GM19438 (cell line): ENCODE measurements around the gene HGS.

Experiments
- ATAC-seq: cut with Tn5 transposase; IDR thresholded peaks from one replicate; pipeline ENCODE4 v1.9.1; 2021; ENCODE audit warnings: low read depth; ENCODE audit not compliant: unreplicated experiment

The HGS gene

DNA sequence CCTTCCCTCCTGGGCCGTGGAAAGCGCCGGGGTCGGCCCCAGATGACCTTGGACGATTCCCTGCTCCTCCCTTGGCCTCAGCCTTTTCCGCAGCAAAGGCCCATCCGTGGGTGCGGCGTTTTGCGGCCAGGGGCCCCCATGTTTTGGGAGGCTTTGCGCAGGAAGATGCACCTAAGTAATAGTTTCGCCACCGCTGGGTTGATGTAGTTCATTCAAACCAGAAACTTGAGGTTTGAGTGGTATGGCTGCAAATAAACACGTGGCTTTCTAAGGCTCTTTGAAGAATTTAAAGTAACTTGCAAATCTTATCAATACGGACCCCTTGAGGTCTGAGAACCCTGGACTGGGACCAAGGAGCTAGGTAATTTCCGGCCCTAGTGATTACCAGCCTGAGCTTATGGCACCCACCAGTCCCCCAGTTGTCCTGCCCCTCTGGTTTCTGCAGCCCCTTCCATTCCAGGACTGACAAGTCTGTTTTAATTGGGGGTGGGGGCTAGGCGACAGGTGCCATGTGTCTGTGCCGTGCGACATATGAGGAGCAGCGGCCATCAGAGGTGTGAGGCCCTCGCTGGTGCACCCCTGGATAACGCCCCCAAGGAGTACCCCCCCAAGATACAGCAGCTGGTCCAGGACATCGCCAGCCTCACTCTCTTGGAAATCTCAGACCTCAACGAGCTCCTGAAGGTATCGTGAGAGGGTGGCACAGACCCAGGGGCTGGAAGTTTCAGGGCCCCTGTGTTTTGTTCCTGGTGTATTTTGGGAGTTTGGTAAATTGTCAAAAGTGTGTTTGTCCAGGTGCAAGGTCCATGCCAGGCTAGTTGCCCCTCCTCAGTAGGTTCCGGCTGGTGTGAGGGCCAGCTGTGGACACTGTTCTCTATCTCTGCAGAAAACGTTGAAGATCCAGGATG is 20.2 kb downstream of the HGS start:
- ATAC-seq, result no peak

DNA sequence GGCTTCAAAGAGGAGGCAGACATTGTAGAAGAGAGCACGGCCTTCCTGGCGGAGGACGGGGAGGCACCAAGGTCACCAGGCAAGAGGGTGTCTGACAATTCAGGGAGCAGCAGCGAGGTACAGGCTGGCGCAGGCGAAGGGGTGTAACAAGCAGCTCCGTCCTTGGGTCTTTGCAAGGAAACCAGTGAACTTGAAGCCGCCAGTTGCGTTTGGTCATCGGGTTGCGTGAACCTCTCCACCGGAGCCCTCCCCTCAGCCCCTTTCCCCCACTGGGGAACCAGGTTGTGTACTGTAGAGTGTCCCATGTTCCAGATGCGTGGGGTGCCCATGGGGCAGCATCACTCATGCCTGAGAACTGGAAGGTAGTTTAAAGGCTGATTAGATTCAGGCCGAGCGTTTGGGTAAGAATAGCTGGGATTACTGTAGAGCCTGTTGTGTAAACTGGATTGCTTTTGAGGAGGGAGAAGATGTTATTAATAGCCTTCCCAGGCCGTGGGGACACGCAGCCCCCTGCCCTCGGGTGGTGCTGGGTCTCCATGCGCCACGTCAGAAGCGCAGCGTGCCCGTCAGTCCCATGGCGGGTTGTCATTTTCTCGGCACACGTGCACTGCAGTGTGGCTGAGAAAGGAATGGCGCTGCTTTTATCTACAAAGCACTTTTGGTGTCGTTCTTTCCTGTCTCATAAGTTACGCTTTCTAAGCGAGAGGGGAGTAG is 21.9 kb downstream of the HGS start:
- no peak for ATAC-seq

DNA sequence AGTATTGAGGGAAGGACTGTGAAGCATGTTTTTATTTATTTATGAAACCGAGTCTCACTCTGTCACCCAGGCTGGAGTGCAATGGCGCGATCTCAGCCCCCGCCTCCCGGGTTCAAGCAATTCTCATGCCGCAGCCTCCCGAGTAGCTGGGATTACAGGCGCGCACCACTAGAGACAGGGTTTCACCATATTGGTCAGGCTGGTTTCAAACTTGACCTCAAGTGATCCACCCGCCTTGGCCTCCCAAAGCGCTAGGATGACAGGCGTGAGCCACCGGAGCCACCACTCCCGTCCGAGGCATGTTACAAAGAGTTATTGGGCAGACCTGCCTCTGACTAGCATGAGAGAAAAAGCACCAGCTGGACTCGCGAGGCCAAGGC is 22.4 kb downstream of the HGS start:
- ATAC-seq, result no peak

GRCh38 chr17:81706757-81707624 is 23.2 kb downstream of the HGS start:
- no peak for ATAC-seq

- ATAC-seq, result no peak
Measured at GRCh38 chr17:81707725-81708646, 24.2 kb downstream of the HGS start.

DNA sequence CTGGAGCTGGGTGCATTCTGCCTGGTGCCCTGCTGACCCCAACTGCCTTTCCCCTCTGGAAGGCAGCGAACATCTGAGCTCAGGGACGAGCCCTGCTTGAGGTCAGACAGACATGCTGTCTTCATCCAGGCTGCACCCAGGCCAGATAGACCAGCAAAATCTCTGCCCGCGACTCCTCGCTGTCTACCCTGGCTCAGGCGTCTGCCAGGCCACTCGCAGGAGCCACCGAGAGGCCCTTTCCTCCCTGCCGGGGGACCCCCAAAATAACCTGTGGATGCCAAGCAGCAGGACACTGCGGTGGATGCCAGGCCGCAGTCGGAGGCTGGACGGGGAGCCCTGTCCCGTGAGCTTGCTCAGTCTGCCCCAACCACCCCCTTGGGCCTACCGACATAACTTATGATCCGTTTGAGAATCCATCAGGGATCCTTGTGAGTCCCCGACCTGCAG is 25.0 kb downstream of the HGS start:
- no peak for ATAC-seq

DNA sequence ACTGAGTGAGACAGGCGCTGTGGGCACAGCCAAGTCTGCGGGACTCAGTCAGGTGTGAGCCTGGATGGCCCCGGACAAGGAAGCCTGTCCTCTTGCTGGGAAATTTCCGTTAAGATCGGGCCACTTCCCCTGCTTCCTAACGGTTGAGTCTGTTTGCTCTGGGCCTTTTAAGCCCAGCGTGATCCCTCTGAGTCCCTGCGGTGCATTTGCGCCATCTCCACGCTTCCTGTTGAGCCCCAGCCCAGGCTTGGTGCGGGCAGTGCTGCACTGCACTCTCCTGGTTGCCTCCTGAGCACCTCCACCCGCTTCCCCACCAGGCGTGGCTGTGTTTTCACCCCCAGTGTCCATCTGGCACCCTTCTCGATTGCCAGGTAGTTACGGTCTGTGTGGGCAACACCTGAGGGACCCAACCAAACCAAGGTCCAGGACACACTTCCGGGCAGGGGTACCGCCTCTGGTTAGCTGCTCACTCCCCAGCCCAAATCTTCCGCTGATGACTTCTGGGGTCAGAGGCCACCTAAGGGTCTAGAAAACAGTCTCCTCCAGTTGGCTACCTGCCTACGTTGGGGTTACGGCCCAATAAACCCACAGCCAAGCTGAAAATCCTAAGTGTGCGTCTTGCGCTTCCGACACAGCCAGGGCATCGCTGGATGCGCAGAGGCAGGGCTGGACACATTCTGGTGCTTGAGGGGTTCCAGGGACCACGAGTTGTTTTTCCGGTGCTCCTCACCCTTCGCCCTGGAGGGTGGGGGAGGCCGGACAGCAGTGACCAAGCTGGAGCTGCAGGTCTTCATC is 26.9 kb downstream of the HGS start:
- ATAC-seq, result no peak

GRCh38 chr17:81711814-81712467 is 28.1 kb downstream of the HGS start, which contains the start of gene SLC25A10:
TSS of gene SLC25A10 (plus strand) at chr17:81712284. CDS start at chr17:81712427, 143 bp downstream.
- peak; percentile 53 for ATAC-seq

DNA sequence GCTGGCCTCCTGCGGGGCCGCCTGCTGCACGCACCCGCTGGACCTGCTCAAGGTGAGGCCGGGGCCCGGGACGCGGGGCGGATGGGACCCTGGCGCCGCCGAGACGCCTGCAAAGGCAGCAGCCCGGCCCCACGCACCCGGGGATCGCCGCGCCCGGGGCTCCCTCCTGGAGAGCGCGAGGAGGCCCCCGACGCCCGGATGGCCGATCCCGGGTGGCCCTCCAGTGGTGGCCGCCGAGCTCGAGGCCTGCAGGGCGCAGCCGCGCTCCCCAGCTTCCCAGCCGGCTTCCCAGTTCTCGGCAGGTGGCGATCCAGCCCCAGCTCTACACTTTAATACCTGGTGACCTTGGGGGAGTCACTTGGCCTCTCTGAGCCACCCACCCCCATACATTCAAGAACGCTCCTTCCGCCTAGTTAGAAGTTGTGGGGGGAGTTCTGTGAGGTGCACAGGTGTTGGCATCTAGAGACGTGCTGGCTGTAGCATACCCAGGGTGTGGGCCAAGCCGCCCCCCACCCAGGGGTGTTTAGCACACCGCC is 28.7 kb downstream of the HGS start:
- peak; percentile 8 for ATAC-seq

GRCh38 chr17:81713004-81713555 is 29.3 kb downstream of the HGS start:
- no peak for ATAC-seq

DNA sequence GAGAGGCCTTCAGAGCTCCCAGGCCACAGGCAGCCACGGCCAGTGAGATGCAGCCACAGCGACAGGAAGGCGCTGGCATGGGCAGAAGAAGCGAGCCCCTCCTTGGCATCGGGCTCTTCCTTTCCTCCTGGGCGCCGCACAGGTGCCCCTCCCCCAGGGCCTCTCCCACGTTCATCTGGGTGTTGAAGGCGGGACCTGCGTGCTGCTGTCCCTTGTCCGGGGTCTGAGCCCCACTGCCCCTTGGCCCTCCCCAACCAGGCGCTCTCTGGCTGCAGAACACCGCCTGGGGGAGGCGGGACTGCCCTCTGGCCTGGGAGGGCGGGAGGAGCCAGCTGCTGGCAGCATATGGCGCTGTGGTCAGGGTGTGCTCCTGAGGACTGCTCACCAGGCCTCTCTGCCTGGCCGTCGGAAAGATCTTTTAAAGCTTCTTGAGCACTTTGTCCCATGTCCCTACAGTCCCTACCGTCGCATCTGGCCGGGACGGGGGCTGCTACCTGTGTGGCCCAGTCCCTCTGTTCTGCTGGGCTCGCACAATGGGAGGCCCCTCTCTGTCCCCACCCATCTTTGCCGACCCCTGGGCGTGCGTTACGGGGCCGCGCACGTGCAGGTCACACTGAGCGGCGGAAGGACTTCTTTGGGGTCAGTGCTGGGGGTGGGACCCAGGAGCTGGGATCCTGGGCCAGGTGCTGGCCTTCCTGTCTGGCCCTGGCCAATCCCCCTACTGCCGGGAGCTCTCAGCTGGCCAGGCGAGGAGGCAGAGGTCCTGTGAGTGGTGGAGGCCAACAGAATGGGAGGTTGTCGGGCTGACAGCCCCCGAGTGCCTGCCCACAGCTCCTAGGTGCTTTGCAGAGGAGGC is 30.0 kb downstream of the HGS start:
- ATAC-seq, result no peak

DNA sequence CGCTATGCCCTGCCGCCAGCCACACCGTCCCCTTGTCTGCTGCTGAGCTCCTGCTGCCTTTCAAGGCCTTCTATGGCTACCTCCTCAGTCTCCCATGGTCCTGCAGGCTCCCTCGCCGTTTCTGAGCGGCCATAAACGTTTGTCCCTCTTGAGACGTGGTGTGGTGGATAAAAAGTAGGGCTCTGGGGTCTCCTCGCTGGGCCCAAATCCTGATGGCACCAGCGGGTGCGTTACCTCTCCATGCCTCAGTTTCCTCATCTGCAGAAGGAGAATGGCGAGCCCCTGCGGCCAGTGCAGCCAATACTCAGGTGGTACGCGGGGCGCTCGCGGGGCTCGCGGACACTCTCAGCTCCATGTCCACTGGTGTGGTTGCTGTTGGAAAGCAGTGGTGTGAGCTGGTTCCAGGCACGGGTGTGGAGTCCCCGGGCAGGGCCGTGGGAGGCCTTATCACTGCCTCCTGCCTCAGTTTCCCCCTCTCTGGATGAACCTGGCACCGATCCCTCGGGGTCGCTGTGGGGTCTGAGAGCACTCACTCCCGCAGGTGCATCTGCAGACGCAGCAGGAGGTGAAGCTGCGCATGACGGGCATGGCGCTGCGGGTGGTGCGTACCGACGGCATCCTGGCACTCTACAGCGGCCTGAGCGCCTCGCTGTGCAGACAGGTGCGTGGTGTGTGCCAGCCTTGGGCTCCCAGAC is 30.7 kb downstream of the HGS start:
- no peak for ATAC-seq

GRCh38 chr17:81715107-81715871 is 31.5 kb downstream of the HGS start:
- ATAC-seq, result no peak

DNA sequence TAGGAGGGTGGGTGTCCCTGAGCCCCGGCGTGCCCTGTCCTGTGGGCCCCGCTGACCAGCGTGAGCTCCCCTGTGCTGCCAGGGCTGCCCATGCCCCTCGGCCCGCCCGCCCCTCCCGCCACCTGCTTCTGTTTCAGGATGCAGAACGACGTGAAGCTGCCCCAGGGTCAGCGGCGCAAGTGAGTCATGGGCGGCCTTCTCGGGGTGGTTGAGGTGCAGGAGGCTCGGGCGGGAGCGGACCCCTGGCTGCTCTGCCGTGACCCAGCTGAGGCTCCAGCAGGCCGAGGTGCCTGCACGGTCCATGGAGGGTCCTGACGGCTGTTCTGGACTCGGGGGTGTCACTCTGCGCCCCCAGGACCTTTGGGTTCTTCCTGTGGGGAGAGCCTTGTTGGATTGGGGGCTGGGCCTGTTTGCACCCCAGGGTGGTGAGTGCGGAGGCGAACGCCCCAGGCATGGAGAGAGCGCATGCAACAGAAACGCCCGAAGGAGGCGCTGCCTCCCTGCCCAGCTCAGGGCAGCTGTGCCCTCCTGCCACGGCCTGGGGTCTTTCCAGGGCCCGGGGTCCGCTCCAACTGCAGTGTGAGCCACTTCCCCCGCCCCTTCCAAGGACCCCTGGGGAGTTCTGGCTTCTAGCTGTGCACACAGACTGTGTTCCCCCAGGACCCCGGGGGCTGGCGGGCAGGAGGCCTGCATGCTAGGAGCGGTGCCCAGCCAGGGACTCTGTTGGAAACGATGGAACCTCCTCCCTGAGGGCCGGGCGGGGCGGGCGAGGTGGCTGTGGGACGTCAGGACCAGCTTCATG is 32.3 kb downstream of the HGS start:
- no peak for ATAC-seq

- no peak for ATAC-seq
Measured at GRCh38 chr17:81716674-81716996, 32.8 kb downstream of the HGS start.
